Activated CD4-positive, alpha-beta T cell treated with anti-CD3 and anti-CD28 coated beads, Interleukin-2, amount 50 U/mL, for 4 hours (primary cell): ENCODE measurements around the gene RNF213.
A peak's percentile ranks its signal among the peaks of the same experiment; 100 is the strongest.

ENCODE experiments used
- DNase-seq, 2 experiments: peaks; one replicate each; pipeline ENCODE4 v3.0.0-alpha.2; 2020

The RNF213 gene

GRCh38 chr17:80260791-80261158 lies at the start of gene RNF213:
Gene RNF213 (plus strand): TSS chr17:80260852. CDS start chr17:80263682, 2,830 bp downstream.
- peak; percentile 23 to 33 for DNase-seq

- no peak for DNase-seq
Observed at GRCh38 chr17:80212109-80212508, 48.5 kb upstream of the RNF213 start.

GRCh38 chr17:80212511-80212910 lies 48.1 kb upstream of the RNF213 start:
- DNase-seq: no peak

DNA sequence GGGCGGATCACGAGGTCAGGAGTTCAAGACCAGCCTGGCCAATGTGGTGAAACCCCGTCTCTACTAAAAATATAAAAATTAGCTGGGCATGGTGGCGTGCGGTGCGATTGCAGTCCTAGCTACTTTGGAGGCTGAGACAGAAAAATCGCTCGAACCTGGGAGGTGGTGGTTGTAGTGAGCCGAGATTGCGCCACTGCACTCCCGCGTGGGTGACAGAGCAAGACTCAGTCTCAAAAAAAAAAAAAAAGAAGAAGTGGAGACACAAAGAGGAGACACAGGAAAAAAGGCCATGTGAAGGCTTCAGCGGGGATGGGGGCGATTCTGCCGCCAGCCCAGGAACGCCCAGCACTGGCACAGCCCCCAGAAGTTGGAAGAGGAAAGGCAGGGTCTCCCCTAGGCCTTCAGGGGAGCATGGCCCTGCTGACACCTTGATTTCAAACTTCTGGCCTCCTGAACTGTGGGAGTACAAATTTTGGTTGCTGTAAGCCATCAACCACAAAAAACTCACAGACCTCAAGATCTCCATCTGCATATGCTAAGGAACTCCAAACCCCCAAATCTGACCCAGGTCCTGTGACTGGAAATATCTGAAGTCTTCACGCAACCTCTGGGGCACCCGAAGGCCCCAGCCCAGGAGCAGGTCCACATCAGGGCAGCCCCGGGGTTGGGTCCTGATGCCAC lies 47.5 kb upstream of the RNF213 start:
- DNase-seq: no peak

DNA sequence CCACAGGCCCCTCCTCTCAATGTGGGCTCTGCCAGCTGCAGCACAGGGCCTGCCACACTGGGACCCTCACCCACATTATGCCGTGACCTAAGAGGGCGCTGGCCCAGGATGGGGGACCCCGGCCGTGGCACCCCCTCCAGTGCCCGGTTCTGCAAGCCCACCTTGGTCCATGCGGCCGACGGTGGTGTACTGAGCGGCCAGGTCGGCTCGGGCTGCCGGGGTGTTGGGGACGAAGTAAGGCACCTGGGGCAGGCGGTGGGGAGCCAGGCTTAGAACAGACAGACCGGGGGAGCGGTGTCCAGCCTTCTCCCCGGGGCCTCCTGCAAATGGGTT lies 47.0 kb upstream of the RNF213 start:
- DNase-seq: no peak

- no peak for DNase-seq
Observed at GRCh38 chr17:80214012-80214877, 46.4 kb upstream of the RNF213 start.

DNA sequence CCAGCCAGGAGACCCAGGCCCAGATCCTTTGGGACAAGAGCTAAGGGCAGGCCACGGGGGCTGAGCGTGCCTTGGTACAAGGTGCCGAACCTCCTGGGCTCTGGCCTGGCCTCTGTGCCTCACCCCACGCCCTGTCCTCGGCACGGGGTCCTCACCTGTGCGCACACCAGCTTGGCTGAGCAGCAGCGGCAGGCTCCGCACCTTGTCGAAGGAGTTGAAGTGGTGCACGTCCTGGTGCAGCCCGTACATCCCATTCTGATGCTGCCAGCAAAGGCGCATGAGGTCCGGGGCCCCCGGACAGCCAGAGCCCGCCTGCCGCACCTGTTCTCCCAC lies 45.8 kb upstream of the RNF213 start:
- no peak for DNase-seq

DNA sequence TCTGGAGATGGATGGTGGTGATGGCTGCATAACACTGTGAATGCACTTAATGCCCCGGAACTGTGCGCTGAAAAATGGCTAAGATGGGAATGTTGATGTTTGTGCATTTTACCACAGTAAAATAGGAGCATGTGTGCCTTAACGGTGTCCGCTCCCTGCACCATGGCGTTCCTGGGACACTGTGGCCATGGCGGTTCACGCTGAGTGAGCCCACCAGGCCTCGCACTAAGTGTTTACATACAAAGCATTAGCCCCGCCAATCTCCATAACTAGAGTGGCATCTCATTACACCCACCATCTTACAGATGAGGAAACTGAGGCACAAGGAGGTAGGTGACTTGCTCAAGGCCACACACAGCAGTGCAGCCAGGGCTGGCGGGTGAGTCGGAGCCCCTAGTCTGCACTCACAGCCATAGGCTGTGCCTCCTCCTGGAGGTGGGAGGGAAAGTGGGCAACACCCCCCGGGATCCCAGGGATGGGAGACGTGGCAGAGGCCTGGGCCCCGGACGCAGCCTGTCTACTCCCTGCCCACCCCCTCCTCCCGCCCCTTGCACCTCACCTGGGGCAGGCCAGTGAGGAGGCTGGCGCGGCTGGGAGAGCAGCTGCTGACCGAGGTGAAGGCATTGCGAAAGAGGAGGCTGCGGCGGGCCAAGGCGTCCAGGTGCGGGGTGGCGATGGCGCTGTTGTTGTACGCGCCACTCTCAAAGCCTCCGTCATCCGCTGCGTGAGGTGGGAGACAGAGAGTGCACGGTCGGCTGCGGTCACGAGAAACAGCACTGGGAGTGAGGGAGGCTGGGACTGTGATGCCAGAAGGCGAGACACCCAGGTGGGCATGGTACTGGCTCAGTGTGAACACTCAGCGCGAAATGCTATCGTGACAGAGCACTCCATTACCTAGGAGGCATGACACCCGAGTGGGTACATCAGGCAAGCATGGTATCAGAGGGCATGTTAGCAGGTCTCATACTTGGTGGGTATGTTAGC lies 43.9 kb upstream of the RNF213 start:
- no peak for DNase-seq

DNA sequence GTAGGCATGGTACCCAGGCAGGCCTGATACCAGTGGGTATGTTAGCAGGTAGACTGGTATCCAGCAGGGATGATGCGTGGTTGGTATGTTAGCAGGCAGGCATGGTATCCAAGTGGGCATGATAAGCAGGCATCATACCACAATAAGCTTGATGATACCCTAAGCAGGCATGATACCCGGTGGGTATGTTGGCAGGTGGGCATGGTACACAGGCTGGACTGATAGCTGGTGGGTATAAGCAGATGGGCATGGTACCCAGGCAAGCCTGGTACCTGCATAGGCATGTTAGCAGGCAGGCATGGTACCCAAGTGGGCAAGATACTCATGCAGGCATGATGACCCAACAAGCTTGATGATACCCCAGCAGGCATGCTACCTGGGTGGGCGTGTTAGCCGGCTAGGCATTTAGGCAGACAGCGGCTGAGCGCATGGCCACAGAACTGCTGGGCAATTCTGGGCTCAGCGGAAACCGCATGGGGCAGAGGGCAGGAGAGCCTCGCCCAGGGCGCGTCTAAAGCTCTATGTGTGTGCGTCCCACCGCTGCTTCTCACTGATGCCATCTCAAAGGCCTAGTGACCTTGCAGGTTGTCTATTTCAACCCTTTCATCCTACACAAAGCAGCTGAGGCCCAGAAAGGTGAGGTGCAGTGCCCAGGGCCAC lies 42.8 kb upstream of the RNF213 start:
- no peak for DNase-seq

DNA sequence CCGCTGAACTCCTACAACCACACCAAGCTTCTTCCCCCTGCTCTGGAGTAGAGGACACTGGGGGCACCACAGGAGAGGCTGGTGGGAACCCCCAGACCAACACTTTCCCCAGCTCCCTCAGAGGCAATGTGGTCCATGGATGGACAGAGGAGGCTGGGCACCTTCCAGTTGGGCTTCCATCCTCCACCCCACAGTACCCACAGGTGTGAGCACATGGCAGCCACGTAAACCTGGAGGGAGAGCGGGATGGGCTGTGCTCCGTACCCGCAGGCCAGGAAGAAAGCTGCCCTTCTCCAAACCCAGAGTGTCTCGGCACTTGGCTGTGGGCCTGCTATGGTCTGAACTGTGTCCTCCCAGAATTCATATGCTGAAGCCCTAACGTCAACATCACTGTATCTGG lies 42.3 kb upstream of the RNF213 start:
- no peak for DNase-seq

- DNase-seq: peak; percentile 94 to 95
Observed at GRCh38 chr17:80219013-80219762, 41.5 kb upstream of the RNF213 start.

DNA sequence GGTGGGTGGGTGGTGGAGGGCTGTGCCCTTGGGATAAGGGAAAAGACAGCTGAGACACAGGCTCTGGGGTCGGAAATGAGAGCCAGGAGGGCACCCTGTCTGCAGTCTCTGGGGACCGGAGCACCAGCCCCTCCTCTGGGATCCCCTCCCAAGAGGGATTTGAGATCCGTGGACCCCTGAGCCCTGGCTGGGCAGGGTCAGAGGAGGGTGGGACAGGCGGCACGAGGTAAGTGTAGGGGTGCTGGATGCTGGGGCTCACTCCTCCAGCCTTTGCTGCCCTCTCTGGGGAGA lies 40.9 kb upstream of the RNF213 start:
- no peak for DNase-seq

- DNase-seq: peak; percentile 38 to 42
Observed at GRCh38 chr17:80220054-80220735, 40.5 kb upstream of the RNF213 start, which contains the start of the genes SGSH and SLC26A11. Gene SGSH (minus strand): TSS chr17:80220333. CDS start chr17:80220313, 20 bp downstream. Gene SLC26A11 (plus strand): TSS chr17:80220427. CDS start chr17:80221561, 1,134 bp downstream.

- DNase-seq: peak in 1 of 2 experiments; percentile 8
Observed at GRCh38 chr17:80220736-80221215, 39.9 kb upstream of the RNF213 start.

DNA sequence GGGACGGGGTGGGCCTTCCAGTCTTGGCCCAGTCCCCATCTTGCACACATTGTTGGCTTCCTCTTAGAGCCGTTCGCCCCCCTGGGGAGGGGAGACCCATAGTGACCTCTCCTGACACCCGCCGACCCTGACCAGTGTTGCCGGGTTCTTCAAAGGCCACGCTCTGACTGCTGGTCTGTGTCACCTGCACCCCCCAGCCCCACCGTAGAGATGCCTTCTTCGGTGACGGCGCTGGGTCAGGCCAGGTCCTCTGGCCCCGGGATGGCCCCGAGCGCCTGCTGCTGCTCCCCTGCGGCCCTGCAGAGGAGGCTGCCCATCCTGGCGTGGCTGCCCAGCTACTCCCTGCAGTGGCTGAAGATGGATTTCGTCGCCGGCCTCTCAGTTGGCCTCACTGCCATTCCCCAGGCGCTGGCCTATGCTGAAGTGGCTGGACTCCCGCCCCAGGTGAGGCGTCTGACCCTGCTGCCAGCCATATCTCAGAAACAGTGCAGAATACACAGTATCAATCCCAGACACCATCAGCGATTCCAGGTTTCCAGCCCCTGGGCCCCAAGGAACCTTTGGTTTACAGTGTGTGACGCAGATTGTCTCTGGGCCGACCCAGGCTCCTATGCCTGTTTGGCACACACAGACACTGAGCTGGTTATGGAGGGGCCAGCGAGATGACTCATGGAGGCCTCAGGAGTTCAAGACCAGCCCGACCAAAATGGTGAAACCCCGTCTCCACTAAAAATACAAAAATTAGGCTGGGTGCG lies 39.1 kb upstream of the RNF213 start:
- no peak for DNase-seq

DNA sequence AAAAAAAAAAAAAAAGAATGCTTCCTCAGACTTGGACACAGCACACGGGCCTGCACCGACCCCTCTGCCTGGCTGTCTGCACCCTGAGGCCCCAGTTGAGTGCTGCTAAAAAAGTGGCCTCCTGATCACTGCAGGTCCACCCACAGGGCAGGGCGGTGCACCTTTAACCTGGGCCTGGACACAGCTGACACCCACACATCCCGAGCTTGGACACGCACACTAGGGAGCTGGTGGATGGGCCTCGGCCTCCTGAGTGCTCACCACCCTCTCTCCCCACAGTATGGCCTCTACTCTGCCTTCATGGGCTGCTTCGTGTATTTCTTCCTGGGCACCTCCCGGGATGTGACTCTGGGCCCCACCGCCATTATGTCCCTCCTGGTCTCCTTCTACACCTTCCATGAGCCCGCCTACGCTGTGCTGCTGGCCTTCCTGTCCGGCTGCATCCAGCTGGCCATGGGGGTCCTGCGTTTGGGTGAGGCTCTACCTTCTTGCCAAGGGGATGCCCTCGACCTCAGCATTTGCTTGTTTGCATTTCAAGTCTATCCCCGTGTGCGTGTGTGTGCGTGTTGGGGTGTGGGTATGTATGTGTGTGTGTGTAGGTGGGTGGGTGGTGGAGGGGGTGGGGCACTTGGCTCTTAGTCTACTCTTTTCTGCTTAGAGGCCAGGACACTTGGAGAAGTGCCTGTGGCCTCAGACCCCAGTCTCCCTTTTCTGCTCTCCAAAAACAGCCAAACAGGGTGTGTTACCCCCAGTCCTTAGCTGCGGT lies 38.1 kb upstream of the RNF213 start:
- DNase-seq: no peak

DNA sequence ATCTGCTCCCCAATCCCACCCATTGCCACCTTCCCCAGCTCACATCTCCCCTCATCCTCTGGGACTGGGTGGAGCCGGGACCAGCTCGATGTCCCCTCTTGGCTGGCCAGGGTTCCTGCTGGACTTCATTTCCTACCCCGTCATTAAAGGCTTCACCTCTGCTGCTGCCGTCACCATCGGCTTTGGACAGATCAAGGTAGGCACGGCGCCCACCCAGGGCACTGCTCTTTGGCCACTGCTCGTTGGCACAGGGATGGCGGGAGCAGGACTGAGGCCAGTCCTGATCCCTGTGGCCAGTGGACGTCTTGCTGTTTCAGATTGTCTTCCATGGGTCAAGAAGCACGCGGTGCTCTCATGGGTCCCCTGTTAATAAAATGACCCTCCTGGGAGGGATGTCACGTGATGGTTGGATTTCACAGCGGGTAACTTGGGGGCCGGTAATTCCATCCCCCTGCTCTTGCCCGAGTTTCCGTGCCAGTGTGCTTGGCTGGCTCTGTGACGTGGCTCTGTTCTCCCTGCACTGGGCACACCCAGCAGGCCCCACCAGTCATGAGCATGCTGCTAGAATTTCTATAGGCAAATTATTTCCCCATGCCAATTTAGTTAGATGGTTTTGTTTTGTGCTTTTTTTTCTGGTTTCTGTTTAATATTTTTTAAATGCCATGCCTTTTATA lies 37.4 kb upstream of the RNF213 start:
- no peak for DNase-seq

GRCh38 chr17:80223838-80224497 lies 36.7 kb upstream of the RNF213 start:
- DNase-seq: no peak

GRCh38 chr17:80224683-80225082 lies 36.0 kb upstream of the RNF213 start:
- no peak for DNase-seq
